ENCODE measurements around the gene ADAMTSL4.
"Not testable (repeated sequence)": the region's sequence is repeated elsewhere in the genome, so short reads cannot be mapped to it uniquely, and the experiment has no call there.

DNA sequence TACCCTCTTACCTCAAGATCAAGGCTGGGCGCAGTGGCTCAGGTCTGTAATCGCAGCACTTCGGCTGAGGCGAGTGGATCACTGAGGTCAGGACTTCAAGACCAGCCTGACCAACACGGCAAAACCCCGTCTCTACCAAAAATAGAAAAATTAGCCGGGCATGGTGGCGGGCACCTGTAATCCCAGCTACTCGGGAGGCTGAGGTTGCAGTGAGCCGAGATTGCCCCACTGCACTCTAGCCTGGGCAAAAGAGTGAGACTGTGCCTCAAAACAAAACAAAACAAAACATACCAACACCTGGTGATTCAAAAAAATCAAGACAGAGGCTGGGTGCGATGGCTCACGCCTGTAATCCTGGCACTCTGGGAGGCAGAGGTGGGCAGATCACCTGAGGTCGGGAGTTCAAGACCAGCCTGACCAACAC, 24.5 kb downstream of the ADAMTSL4 start:
- not testable (repeated sequence) for TF ChIP-seq POLR2AphosphoS5, TCF7L2 (IDR thresholded peaks at IDR 0.05; ENCODE audit: low read depth, low read length)
- TF ChIP-seq, protein P1, sequence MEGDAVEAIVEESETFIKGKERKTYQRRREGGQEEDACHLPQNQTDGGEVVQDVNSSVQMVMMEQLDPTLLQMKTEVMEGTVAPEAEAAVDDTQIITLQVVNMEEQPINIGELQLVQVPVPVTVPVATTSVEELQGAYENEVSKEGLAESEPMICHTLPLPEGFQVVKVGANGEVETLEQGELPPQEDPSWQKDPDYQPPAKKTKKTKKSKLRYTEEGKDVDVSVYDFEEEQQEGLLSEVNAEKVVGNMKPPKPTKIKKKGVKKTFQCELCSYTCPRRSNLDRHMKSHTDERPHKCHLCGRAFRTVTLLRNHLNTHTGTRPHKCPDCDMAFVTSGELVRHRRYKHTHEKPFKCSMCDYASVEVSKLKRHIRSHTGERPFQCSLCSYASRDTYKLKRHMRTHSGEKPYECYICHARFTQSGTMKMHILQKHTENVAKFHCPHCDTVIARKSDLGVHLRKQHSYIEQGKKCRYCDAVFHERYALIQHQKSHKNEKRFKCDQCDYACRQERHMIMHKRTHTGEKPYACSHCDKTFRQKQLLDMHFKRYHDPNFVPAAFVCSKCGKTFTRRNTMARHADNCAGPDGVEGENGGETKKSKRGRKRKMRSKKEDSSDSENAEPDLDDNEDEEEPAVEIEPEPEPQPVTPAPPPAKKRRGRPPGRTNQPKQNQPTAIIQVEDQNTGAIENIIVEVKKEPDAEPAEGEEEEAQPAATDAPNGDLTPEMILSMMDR (IDR thresholded peaks at IDR 0.05), result not testable (repeated sequence)
- TF ChIP-seq, protein P2, sequence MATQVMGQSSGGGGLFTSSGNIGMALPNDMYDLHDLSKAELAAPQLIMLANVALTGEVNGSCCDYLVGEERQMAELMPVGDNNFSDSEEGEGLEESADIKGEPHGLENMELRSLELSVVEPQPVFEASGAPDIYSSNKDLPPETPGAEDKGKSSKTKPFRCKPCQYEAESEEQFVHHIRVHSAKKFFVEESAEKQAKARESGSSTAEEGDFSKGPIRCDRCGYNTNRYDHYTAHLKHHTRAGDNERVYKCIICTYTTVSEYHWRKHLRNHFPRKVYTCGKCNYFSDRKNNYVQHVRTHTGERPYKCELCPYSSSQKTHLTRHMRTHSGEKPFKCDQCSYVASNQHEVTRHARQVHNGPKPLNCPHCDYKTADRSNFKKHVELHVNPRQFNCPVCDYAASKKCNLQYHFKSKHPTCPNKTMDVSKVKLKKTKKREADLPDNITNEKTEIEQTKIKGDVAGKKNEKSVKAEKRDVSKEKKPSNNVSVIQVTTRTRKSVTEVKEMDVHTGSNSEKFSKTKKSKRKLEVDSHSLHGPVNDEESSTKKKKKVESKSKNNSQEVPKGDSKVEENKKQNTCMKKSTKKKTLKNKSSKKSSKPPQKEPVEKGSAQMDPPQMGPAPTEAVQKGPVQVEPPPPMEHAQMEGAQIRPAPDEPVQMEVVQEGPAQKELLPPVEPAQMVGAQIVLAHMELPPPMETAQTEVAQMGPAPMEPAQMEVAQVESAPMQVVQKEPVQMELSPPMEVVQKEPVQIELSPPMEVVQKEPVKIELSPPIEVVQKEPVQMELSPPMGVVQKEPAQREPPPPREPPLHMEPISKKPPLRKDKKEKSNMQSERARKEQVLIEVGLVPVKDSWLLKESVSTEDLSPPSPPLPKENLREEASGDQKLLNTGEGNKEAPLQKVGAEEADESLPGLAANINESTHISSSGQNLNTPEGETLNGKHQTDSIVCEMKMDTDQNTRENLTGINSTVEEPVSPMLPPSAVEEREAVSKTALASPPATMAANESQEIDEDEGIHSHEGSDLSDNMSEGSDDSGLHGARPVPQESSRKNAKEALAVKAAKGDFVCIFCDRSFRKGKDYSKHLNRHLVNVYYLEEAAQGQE (IDR thresholded peaks at IDR 0.05; ENCODE audit: insufficient read depth in 1 of 2, low read depth in 2 of 2, low read length in 1 of 2), result not testable (repeated sequence)

Measured in Panc1 (cell line).